Globus pallidus (tissue), 1 donor: ENCODE results near the gene STARD8.
"Not testable (repeated sequence)": the region's sequence is repeated elsewhere in the genome, so short reads cannot be mapped to it uniquely, and the experiment has no call there.

Experiments
- DNase-seq: peaks from one replicate; pipeline ENCODE4 v3.0.0-alpha.2; 2015; ENCODE audit warnings: low spot score

STARD8 gene

GRCh38 chrX:68717663-68718442 is 70.4 kb downstream of the STARD8 start:
- DNase-seq: no peak

- no peak for DNase-seq
Observed at GRCh38 chrX:68718443-68718820, 71.0 kb downstream of the STARD8 start.

GRCh38 chrX:68719181-68719903 is 71.9 kb downstream of the STARD8 start:
- DNase-seq: no peak

DNA sequence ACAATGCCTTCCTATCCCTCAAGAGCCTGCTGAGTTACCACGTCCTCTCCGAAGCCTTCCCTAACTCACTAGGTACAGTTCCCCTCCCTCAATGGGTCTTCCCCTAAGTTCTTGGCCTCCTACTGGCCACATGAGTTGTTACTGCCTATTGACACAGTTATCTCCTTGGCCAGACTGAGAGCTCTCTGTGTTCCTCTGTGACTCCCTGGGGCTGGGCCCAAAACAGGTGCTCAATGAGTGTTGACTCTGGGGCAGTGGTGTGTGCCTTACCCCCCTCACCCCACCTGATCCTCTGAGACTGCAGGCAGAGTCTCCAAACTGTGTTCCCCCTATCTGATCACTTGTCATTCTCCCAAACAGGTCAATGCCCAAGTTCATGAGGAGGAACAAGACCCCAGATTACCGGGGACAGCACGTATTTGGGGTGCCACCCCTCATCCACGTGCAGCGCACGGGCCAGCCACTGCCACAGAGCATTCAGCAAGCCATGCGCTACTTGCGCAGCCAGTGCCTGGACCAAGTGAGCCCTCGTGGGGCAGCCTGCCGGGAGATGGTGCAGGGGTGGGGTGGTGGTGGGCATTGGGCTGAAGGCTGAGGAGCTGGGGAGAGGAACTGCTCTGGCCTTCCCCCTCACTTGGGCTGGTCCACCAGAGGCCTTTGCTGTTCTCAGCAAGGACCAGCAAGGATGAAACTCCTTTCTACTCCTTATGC is 72.6 kb downstream of the STARD8 start:
- DNase-seq: no peak

DNA sequence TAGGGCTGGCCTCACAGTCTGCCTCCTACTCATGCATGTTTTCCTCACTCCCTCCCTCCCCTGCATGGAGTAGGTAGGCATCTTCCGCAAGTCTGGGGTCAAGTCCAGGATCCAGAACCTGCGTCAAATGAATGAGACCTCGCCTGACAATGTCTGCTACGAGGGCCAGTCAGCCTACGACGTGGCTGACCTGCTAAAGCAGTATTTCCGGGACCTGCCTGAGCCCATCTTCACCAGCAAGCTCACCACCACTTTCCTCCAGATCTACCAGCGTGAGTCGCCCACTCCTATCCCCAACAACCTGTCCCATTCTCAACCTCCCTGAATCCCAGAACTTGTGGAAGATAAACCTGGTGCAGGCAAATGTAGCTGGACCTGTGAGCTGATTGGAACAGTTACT is 73.4 kb downstream of the STARD8 start:
- DNase-seq: no peak

DNA sequence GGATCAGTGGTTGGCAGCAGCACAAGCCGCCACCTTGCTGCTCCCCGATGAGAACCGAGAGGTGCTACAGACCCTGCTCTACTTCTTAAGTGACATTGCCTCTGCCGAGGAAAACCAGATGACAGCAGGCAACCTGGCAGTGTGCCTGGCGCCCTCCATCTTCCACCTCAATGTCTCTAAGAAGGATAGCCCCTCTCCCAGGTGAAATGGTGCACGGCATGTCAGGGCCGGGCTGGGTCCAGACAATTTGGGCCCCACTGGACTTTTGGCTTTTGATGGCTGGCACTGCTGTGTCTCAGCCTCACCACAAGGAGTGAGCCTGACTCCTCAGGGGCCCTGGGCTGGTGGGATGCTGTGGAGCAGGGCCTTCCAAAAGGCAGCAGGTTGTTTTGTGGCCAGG is 74.1 kb downstream of the STARD8 start:
- DNase-seq: no peak

DNA sequence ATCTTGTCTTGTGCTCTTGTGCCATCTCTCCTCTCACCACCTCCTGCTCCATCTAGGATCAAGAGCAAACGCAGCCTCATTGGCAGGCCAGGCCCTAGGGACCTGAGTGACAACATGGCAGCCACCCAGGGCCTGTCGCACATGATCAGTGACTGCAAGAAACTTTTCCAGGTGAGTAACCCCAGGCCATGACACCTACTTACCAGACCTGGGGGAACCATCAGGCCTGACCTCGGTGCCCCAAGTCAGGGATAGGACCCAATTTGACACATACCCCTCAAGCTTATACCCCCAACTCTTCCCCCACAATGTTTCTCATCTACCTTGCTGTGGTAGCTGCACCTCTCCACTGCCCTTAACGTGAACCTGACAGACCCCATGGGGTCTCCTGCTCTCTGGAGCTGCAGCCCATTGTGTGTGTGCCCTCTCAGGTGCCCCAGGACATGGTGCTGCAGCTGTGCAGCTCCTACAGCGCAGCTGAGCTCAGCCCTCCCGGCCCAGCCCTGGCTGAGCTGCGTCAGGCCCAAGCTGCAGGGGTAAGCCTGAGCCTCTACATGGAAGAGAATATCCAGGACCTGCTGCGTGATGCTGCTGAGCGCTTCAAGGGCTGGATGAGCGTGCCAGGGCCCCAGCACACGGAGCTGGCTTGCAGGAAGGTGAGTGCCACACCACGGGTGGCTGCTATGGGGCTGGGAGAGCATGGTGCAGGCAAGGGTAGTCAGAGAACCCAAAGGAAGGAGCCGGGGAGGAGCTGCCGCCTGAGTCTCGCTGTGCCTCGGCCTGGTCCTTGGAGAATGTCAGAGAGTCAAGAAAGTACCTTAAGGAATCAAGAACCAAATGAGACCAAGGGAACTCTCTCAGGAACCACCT is 74.8 kb downstream of the STARD8 start:
- DNase-seq: no peak

GRCh38 chrX:68723491-68724155 is 76.2 kb downstream of the STARD8 start:
- no peak for DNase-seq

DNA sequence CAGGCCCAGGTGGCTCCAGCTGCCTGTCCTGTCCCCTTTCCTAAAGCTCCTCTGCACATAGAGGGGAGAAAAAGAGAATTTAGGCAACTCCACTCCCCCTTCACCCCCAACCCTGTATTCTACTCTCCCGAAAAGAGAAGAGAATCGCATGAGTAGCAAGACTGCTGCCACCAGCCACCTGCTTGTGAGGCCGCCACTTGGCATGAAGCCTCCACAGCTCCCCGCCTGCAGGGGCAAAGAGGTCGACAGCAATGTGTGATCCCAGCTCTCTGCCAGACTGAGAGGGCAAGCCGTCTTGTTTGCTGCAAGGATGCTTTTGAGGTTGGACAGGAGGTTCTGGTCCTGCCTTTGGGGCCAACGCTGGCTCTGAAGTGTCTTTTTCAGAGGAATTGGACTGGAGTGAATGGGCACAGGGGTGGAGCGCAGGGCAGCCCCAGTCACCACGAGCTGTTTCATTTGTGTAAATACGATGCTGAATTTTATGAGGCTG is 77.1 kb downstream of the STARD8 start:
- no peak for DNase-seq

GRCh38 chrX:68725756-68726365 is 78.4 kb downstream of the STARD8 start:
- DNase-seq: no peak

GRCh38 chrX:68726366-68726765 is 78.9 kb downstream of the STARD8 start:
- DNase-seq: no peak

- DNase-seq: no peak
Observed at GRCh38 chrX:68727696-68728095, 80.2 kb downstream of the STARD8 start.

DNA sequence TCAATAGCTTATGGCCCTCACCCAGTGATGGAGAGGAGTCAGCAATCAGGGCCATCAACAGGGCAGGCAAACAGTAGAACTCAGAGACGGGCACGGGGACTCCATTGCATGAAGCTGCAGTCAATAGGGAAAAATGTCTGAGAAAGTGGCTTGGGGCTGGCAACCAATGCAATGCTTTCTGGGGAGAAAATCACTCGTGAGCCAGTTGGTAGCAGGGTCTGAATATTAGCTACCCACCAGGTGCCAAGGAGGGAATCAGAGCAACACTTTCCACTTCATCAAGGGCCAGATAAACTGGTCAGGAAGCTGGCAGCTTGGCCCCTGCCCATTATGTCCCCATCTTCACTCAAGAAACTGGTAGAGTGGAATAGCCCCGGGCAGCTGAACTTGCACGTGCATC is 80.7 kb downstream of the STARD8 start:
- DNase-seq: no peak

GRCh38 chrX:68731254-68731653 is 83.8 kb downstream of the STARD8 start:
- no peak for DNase-seq

GRCh38 chrX:68732906-68733493 is 85.5 kb downstream of the STARD8 start:
- peak; percentile 24 for DNase-seq

GRCh38 chrX:68735266-68735665 is 87.8 kb downstream of the STARD8 start:
- DNase-seq: no peak

DNA sequence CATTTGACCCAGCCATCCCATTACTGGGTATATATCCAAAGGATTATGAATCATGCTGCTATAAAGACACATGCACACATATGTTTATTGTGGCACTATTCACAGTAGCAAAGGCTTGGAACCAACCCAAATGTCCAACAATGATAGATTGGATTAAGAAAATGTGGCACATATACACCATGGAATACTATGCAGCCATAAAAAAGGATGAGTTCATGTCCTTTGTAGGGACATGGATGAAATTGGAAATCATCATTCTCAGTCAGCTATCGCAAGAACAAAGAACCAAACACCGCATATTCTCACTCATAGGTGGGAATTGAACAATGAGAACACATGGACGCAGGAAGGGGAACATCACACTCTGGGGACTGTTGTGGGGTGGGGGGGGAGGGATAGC is 94.4 kb downstream of the STARD8 start:
- DNase-seq: not testable (repeated sequence)

- DNase-seq: no peak
Observed at GRCh38 chrX:68743754-68744153, 96.3 kb downstream of the STARD8 start.

- DNase-seq: no peak
Observed at GRCh38 chrX:68746988-68747387, 99.5 kb downstream of the STARD8 start.

DNA sequence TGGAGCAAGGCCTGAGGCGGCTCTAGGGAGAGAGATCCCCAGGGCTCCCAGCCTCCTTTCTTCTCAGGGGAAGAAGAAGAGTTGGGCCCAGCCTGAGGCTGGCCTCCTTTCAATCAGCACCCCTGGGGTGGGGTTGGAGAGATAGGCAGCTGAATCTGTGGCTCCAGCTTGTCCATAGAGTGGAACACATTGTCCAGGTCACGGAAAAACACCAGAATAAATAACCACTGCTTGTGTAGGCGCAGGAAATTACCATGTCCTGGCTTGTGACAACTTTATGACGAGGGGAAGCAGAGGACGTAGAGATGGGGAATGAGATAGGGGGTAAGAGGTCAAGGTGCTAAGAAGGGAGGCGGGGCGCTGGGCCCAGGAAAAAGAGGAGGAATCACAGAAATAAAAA is 100.6 kb downstream of the STARD8 start:
- DNase-seq: no peak
